ENCODE measurements around the gene GLB1L. TPM values are rescaled to one million over a fixed set of nuclear protein-coding genes. Genes with fewer than 3 reads are reported as not detected.
"Not testable (repeated sequence)": the region's sequence is repeated elsewhere in the genome, so short reads cannot be mapped to it uniquely, and the experiment has no call there.

The GLB1L gene
- total RNA-seq, 1 donor from 2014 or later, result 13.5 TPM

- DNase-seq (ENCODE audit: low spot score), result no peak
Observed at GRCh38 chr2:219281588-219281987, 36.3 kb upstream of the GLB1L start.

- DNase-seq (ENCODE audit: low spot score), result no peak
Observed at GRCh38 chr2:219280651-219281050, 35.4 kb upstream of the GLB1L start.

GRCh38 chr2:219279916-219280516 is 34.8 kb upstream of the GLB1L start:
- DNase-seq (ENCODE audit: low spot score), result no peak

- DNase-seq (ENCODE audit: low spot score), result peak; percentile 99
Observed at GRCh38 chr2:219279151-219279915, 34.1 kb upstream of the GLB1L start, which contains the start of gene DNAJB2. Gene DNAJB2 (plus strand): TSS chr2:219279366. CDS start chr2:219279834, 468 bp downstream.

GRCh38 chr2:219278655-219279150 is 33.5 kb upstream of the GLB1L start:
- DNase-seq (ENCODE audit: low spot score), result no peak

GRCh38 chr2:219277703-219278654 is 32.7 kb upstream of the GLB1L start:
- DNase-seq (ENCODE audit: low spot score), result peak; percentile 93

GRCh38 chr2:219274361-219274921 is 29.2 kb upstream of the GLB1L start:
- no peak for DNase-seq (ENCODE audit: low spot score)

- no peak for DNase-seq (ENCODE audit: low spot score)
Observed at GRCh38 chr2:219273937-219274336, 28.7 kb upstream of the GLB1L start.

GRCh38 chr2:219272995-219273394 is 27.8 kb upstream of the GLB1L start:
- DNase-seq (ENCODE audit: low spot score), result no peak

- DNase-seq (ENCODE audit: low spot score), result no peak
Observed at GRCh38 chr2:219272356-219272755, 27.1 kb upstream of the GLB1L start.

- no peak for DNase-seq (ENCODE audit: low spot score)
Observed at GRCh38 chr2:219271021-219271420, 25.8 kb upstream of the GLB1L start.

- DNase-seq (ENCODE audit: low spot score), result no peak
Observed at GRCh38 chr2:219270055-219270372, 24.8 kb upstream of the GLB1L start.

GRCh38 chr2:219269362-219270054 is 24.3 kb upstream of the GLB1L start:
- no peak for DNase-seq (ENCODE audit: low spot score)

- DNase-seq (ENCODE audit: low spot score), result no peak
Observed at GRCh38 chr2:219268294-219268693, 23.1 kb upstream of the GLB1L start.

- DNase-seq (ENCODE audit: low spot score), result no peak
Observed at GRCh38 chr2:219266886-219267285, 21.6 kb upstream of the GLB1L start.

GRCh38 chr2:219266232-219266631 is 21.0 kb upstream of the GLB1L start:
- no peak for DNase-seq (ENCODE audit: low spot score)

GRCh38 chr2:219261024-219261855 is 16.0 kb upstream of the GLB1L start:
- DNase-seq (ENCODE audit: low spot score), result no peak

GRCh38 chr2:219258942-219259341 is 13.7 kb upstream of the GLB1L start:
- not testable (repeated sequence) for DNase-seq (ENCODE audit: low spot score)

- DNase-seq (ENCODE audit: low spot score), result no peak
Observed at GRCh38 chr2:219254590-219255201, 9.5 kb upstream of the GLB1L start.
